K562 (cell line): ENCODE measurements around the gene VWA8. TPM values are rescaled to one million over a fixed set of nuclear protein-coding genes. Genes with fewer than 3 reads are reported as not detected.

ENCODE experiments used
- ATAC-seq: fragments of 200-7000 bp; cut with Tn5 transposase; 3 replicates; pipeline ENCODE4 v1.9.1; 2020; ENCODE audit warnings: moderate library complexity
- BruUV-seq: library from RNA; stranded (reverse); fragments of 400-500 nt; replicated peaks from 2 replicates; lab custom pipeline; 2021; lab: Mats Ljungman, UMichigan
- CTCF ChIA-PET: fragments of 300-600 bp; formaldehyde crosslinking; extraction: SDS; loops from one replicate; lab custom pipeline; 2021; ENCODE audit warnings: low intra/inter-chr PET ratio; lab: Yijun Ruan, JAX
- POLR2A ChIA-PET: fragments of 300-600, 350-650 bp; sonication (Branson Sonifier 250); formaldehyde crosslinking; extraction: SDS; loops from one replicate; lab custom pipeline; 2021; ENCODE audit warnings: antibody characterized with exemption, inconsistent platforms; lab: Yijun Ruan, JAX
- DNase-seq, 4 experiments: peaks; one replicate each; pipeline versions ENCODE4 v3.0.0 to v3.0.0-alpha.2; 2011 to 2018; ENCODE audit warnings: low spot score in 3 of 4, mixed read lengths in 3 of 4; ENCODE audit errors: extremely low read depth in 1 of 4
- FAIRE-seq: peaks from 2 replicates; lab custom pipeline; 2011; peaks lifted over from hg19 to GRCh38; lab: Jason Lieb, UNC
- H2AFZ ChIP-seq: 2 replicates; pipeline ENCODE4 v1.6.0; 2011; ENCODE audit warnings: low read depth, low read length, control low read depth, inconsistent platforms
- H3K27ac ChIP-seq: fragments of 200-600 bp; 3 replicates; pipeline ENCODE4 v1.8.0; 2011; ENCODE audit warnings: low read depth, mild to moderate bottlenecking, control low read depth, inconsistent platforms, low read length, moderate library complexity, mixed read lengths; ENCODE audit errors: extremely low read depth
- H3K27me3 ChIP-seq, 2 experiments: fragments of 300-600 bp in 1 of 2; 2 replicates in 1 of 2; 3 replicates in 1 of 2; pipeline versions ENCODE4 v1.6.0 to v1.8.0; 2011; ENCODE audit warnings: inconsistent platforms in 2 of 2, low read length in 2 of 2, mild to moderate bottlenecking in 1 of 2, mixed read lengths in 1 of 2, moderate library complexity in 1 of 2; ENCODE audit not compliant: control insufficient read depth in 2 of 2, insufficient read depth in 2 of 2
- H3K36me3 ChIP-seq: fragments of 300-600 bp; 3 replicates; pipeline ENCODE4 v1.8.0; 2011; ENCODE audit warnings: mild to moderate bottlenecking, low read length, inconsistent platforms; ENCODE audit not compliant: control insufficient read depth, insufficient read depth
- H3K4me1 ChIP-seq, 2 experiments: fragments of 200-600 bp in 1 of 2; replicated peaks in 1 of 2; 2 replicates in 1 of 2; 3 replicates in 1 of 2; pipeline versions ENCODE4 v1.5.1 to v1.8.0; 2011; ENCODE audit warnings: inconsistent platforms in 2 of 2, low read length in 2 of 2, mild to moderate bottlenecking in 1 of 2, mixed read lengths in 1 of 2, moderate library complexity in 1 of 2; ENCODE audit not compliant: control insufficient read depth in 2 of 2, insufficient read depth in 2 of 2
- H3K4me2 ChIP-seq: 2 replicates; pipeline ENCODE4 v1.6.1; 2011; ENCODE audit warnings: low read length, control low read depth, inconsistent platforms, mixed read lengths; ENCODE audit not compliant: insufficient read depth
- H3K4me3 ChIP-seq: fragments of 200-600 bp; sonication (generic), shearing (Covaris generic); 2 replicates; pipeline ENCODE4 v1.5.1; 2016; ENCODE audit warnings: control low read depth, inconsistent platforms
- H3K79me2 ChIP-seq: fragments of 200-600 bp; 3 replicates; pipeline ENCODE4 v1.8.0; 2011; ENCODE audit warnings: low read length, inconsistent platforms; ENCODE audit not compliant: control insufficient read depth, insufficient read depth
- H3K9ac ChIP-seq, 2 experiments: 2 replicates each; pipeline versions ENCODE4 v1.6.0 to v1.6.1; 2011; ENCODE audit warnings: low read depth in 2 of 2, low read length in 2 of 2, control low read depth in 1 of 2, inconsistent platforms in 1 of 2, mild to moderate bottlenecking in 1 of 2, mixed read lengths in 1 of 2; ENCODE audit not compliant: insufficient read depth in 1 of 2
- H3K9me1 ChIP-seq: one replicate; pipeline ENCODE4 v1.6.0; 2011; ENCODE audit warnings: inconsistent platforms, mild to moderate bottlenecking, low read length, moderate library complexity; ENCODE audit not compliant: control insufficient read depth, insufficient read depth
- H3K9me3 ChIP-seq: replicated peaks from 2 replicates; pipeline ENCODE4 v1.5.1; 2011; ENCODE audit warnings: low read depth, low read length, inconsistent platforms; ENCODE audit not compliant: control insufficient read depth, insufficient read depth
- H4K20me1 ChIP-seq: replicated peaks from 2 replicates; pipeline ENCODE4 v1.6.1; 2011; ENCODE audit warnings: low read length, inconsistent platforms, mixed read lengths; ENCODE audit not compliant: control insufficient read depth, insufficient read depth
- ADNP ChIP-seq: fragments of 200-800 bp; sonication (Bioruptor generic); IDR thresholded peaks from 2 replicates; pipeline ENCODE4 v1.6.1; 2016; ENCODE audit warnings: missing genetic modification characterization, missing compliant biosample characterization
- CBX1 ChIP-seq: sonication (generic); IDR thresholded peaks from 2 replicates; pipeline ENCODE4 v1.6.1; 2016; ENCODE audit warnings: antibody characterized with exemption, low read depth, mild to moderate bottlenecking
- EGR1 ChIP-seq: fragments of 450-650 bp; conservative IDR thresholded peaks from 2 replicates; pipeline ENCODE4 v1.6.1; 2017; ENCODE audit warnings: mild to moderate bottlenecking
- EZH2 ChIP-seq: IDR thresholded peaks from 2 replicates; pipeline ENCODE4 v1.6.1; 2012; ENCODE audit warnings: low read depth, mild to moderate bottlenecking, inconsistent platforms, low read length, borderline replicate concordance
- GTF2A2 ChIP-seq: IDR thresholded peaks from 2 replicates; pipeline ENCODE4 v1.6.1; 2016; ENCODE audit warnings: mild to moderate bottlenecking, missing genetic modification characterization, missing compliant biosample characterization
- HMGXB4 ChIP-seq: sonication (generic); formaldehyde crosslinking; IDR thresholded peaks from 2 replicates; pipeline ENCODE4 v1.8.1; 2023; ENCODE audit warnings: mild to moderate bottlenecking, missing genetic modification reagents
- RBM14 ChIP-seq: fragments of 200-400 bp; formaldehyde crosslinking; IDR thresholded peaks from 2 replicates; pipeline ENCODE4 v1.6.1; 2018; ENCODE audit warnings: low read depth, mild to moderate bottlenecking, low read length, moderate library complexity, borderline replicate concordance; ENCODE audit not compliant: insufficient read depth
- TCF3 ChIP-seq: sonication (generic); formaldehyde crosslinking; IDR thresholded peaks from 2 replicates; pipeline ENCODE4 v1.4.0; 2020; ENCODE audit warnings: mild to moderate bottlenecking, missing genetic modification reagents
- ZFPM2 ChIP-seq: fragments of 250-450 bp; sonication (Bioruptor Pico); IDR thresholded peaks from 2 replicates; pipeline ENCODE4 v1.5.1; 2022; ENCODE audit warnings: mild to moderate bottlenecking
- ZNF76 ChIP-seq: fragments of 250-450 bp; sonication (Bioruptor Pico); IDR thresholded peaks from 2 replicates; pipeline ENCODE4 v1.4.0; 2020; ENCODE audit warnings: mild to moderate bottlenecking, moderate library complexity, borderline replicate concordance
- WGBS: fragments of 100-300 bp; shearing (Covaris generic); methylation state at CpG from one replicate; pipeline ENCODE4 v1.1.6; 2016; ENCODE audit warnings: low coverage, mixed read lengths; ENCODE audit not compliant: insufficient coverage; ENCODE audit errors: missing lambda C conversion rate; 5-methylcytosine and 5-hydroxymethylcytosine counted together
- in situ Hi-C: fragments of 300-500 bp; cut with MboI; formaldehyde crosslinking; loops from 4 replicates; pipeline ENCODE4 v1.15.0; 2018; ENCODE audit warnings: inconsistent platforms, mixed read lengths
- intact Hi-C: fragments of 100-400 bp; cut with micrococcal nuclease; formaldehyde crosslinking; loops from 2 replicates; pipeline ENCODE4 v1.14.2; 2022
- polyA plus RNA-seq, 8 experiments: library from polyadenylated mRNA; depleted of rRNA in 4 of 8; stranded (reverse) in 5 of 8; unstranded in 3 of 8; fragments of >200 nt; fragmentation: Nextera tagmentation in 2 of 8; fragmentation: Illumina TruSeq in 1 of 8; extraction: Ambion mirVana in 2 of 8; extraction: Trizol in 1 of 8; gene quantifications; 2 replicates each; pipeline versions ENCODE4 v1.2.1 to v1.2.3, GENCODE V29; 2011 to 2014; ENCODE audit warnings: inconsistent platforms in 1 of 8, missing spikeins in 1 of 8
- total RNA-seq, 7 experiments: library from RNA; depleted of rRNA in 6 of 7; stranded (reverse); fragments of >200 nt in 6 of 7; fragmentation: Illumina TruSeq in 2 of 7; extraction: Trizol in 2 of 7; gene quantifications; 2 replicates each; pipeline versions ENCODE4 v1.2.1 to v1.2.3, GENCODE V29; 2011 to 2021; ENCODE audit warnings: low replicate concordance in 1 of 7

Gene VWA8
- total and polyA plus RNA-seq, 9 of the 15 experiments (the other 6 are each of a cell fraction or from before 2014, with no cell fraction given), result 2.1 to 18.5 (median 13.3) TPM

- ATAC-seq (no peak), FAIRE-seq (no peak), DNase-seq (no peak)
- WGBS, result 90% methylated on average over 1 of the region's 1 CpG
- no peak overlapping the region for H3K4me2 ChIP-seq
- intact Hi-C loops, result no loop called here
- peaks cover 43% of the 10 kb centered on the region; the same call in 2 of the 3 replicates for H3K36me3 ChIP-seq
- H3K79me2 ChIP-seq, result no peaks in the 10 kb centered on the region
- H3K4me3 ChIP-seq, result no peak overlapping the region
- no peaks in the 10 kb centered on the region for H3K4me1 ChIP-seq
- H3K9ac ChIP-seq, result no peak overlapping the region
- no peak for TF ChIP-seq EZH2
- TF ChIP-seq EGR1, result no peak
- no peak for TF ChIP-seq CBX1
- no peak for TF ChIP-seq RBM14
- TF ChIP-seq TCF3 (CRISPR knock-in tag), result no peak
- TF ChIP-seq ADNP (tag), result no peak
- TF ChIP-seq GTF2A2 (tag), result no peak
- no peak for TF ChIP-seq ZFPM2 (CRISPR knock-in tag)
- no peak for TF ChIP-seq ZNF76 (CRISPR knock-in tag)
- no peak for TF ChIP-seq HMGXB4
- no peaks in the 10 kb centered on the region for H3K9me3 ChIP-seq
- H3K9me1 ChIP-seq, result no peaks in the 10 kb centered on the region
- H3K27ac ChIP-seq, result no peak overlapping the region
- POLR2A ChIA-PET, result no interaction called here
- no TSS peak for BruUV-seq
- H3K27me3 ChIP-seq, result no peaks in the 10 kb centered on the region
- in situ Hi-C loops, result no loop called here
- no peaks in the 10 kb centered on the region for H4K20me1 ChIP-seq
- CTCF ChIA-PET, result interaction anchor here (0.6 kb wide), 1 partner anchor 17 kb away, joined by 3 read pairs; no protein-coding TSS in a partner anchor
- H2AFZ ChIP-seq, result no peak overlapping the region
Measured at GRCh38 chr13:41812237-41812636, 148.7 kb downstream of the VWA8 start.
